Vagina (tissue), 2 donors: Measurements from ENCODE around the gene ADAMTS17.

Experiments
- POLR2A ChIP-seq, 2 donors: fragments of 450-650 bp; IDR thresholded peaks; one replicate each; pipeline ENCODE4 v1.6.1; 2017; ENCODE audit warnings: antibody characterized with exemption in 2 of 2, mild to moderate bottlenecking in 2 of 2, moderate library complexity in 2 of 2
- TF ChIP-seq, protein P1 (sequence below), 3 experiments: fragments of 450-650 bp in 2 of 3; fragments of 200-600 bp in 1 of 3; sonication (generic) in 1 of 3; IDR thresholded peaks; one replicate each; pipeline ENCODE4 v1.5.1; 2017 to 2019; ENCODE audit warnings: antibody characterized with exemption in 3 of 3, mild to moderate bottlenecking in 2 of 3, moderate library complexity in 2 of 3

GRCh38 chr15:100205549-100206295 is 136.1 kb downstream of the ADAMTS17 start:
- TF ChIP-seq, protein P1, sequence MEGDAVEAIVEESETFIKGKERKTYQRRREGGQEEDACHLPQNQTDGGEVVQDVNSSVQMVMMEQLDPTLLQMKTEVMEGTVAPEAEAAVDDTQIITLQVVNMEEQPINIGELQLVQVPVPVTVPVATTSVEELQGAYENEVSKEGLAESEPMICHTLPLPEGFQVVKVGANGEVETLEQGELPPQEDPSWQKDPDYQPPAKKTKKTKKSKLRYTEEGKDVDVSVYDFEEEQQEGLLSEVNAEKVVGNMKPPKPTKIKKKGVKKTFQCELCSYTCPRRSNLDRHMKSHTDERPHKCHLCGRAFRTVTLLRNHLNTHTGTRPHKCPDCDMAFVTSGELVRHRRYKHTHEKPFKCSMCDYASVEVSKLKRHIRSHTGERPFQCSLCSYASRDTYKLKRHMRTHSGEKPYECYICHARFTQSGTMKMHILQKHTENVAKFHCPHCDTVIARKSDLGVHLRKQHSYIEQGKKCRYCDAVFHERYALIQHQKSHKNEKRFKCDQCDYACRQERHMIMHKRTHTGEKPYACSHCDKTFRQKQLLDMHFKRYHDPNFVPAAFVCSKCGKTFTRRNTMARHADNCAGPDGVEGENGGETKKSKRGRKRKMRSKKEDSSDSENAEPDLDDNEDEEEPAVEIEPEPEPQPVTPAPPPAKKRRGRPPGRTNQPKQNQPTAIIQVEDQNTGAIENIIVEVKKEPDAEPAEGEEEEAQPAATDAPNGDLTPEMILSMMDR (IDR thresholded peaks at IDR 0.05), result no peak
- no peak for TF ChIP-seq POLR2A (IDR thresholded peaks at IDR 0.05)
